ENCODE measurements around the gene TERC. TPM values are rescaled to one million over a fixed set of nuclear protein-coding genes. Genes with fewer than 3 reads are reported as not detected.

Gene TERC
- total RNA-seq, 4 donors from 2014 or later: 54.1 to 206 (median 162) TPM

DNA sequence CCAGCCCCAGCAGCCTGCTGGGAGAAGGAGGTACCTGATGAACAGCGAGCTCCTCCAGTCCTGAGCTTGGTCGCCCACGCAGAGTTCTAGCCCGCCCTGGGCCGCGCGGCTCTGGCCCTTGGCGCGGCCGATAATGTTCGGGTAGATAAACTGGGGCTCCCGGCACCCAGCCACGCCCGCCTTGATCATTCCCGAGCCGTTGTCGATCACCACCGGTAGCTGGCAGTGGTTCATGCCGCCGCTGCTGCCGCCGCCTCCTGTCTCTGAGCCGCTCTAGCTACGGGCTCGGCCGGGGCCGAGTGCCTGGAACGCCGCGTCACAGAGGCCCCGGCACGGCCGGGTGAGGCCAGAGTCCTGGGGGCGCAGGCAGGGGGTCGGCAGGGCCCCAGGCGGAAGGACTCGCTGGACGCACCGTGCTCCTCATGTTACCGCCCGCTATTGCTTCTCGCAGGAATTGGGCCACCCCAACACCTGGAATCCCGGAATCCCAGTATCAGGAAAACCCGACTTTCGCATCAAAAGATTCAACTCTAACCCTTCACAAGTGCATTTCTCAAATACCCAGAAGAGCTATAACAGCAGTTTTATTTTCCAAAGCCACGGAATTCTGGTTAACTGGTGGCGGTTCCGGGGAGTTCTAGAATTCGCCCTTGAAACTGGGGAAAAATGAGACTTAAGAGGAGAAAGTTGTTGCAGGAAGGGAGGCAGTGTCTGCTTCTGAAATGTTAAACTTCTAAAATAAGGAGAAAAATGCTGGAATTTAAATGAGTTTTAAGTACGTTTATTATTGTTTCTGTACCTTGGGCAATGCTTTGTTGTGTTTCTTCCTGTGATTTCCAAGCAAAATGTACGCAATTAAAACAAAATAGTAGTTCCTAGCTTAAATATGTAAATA, 4.7 kb upstream of the TERC start, which contains the start of gene ACTRT3:
TSS of gene ACTRT3 (minus strand) at position 275 of the 895 bp plus-strand sequence. CDS start at position 234, 41 bp downstream.
- peak; percentile 5 for ATAC-seq (ENCODE audit: low FRiP score)
- no peak for DNase-seq (ENCODE audit: low spot score)
- TF ChIP-seq, protein P1, sequence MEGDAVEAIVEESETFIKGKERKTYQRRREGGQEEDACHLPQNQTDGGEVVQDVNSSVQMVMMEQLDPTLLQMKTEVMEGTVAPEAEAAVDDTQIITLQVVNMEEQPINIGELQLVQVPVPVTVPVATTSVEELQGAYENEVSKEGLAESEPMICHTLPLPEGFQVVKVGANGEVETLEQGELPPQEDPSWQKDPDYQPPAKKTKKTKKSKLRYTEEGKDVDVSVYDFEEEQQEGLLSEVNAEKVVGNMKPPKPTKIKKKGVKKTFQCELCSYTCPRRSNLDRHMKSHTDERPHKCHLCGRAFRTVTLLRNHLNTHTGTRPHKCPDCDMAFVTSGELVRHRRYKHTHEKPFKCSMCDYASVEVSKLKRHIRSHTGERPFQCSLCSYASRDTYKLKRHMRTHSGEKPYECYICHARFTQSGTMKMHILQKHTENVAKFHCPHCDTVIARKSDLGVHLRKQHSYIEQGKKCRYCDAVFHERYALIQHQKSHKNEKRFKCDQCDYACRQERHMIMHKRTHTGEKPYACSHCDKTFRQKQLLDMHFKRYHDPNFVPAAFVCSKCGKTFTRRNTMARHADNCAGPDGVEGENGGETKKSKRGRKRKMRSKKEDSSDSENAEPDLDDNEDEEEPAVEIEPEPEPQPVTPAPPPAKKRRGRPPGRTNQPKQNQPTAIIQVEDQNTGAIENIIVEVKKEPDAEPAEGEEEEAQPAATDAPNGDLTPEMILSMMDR (IDR thresholded peaks at IDR 0.05): no peak

DNA sequence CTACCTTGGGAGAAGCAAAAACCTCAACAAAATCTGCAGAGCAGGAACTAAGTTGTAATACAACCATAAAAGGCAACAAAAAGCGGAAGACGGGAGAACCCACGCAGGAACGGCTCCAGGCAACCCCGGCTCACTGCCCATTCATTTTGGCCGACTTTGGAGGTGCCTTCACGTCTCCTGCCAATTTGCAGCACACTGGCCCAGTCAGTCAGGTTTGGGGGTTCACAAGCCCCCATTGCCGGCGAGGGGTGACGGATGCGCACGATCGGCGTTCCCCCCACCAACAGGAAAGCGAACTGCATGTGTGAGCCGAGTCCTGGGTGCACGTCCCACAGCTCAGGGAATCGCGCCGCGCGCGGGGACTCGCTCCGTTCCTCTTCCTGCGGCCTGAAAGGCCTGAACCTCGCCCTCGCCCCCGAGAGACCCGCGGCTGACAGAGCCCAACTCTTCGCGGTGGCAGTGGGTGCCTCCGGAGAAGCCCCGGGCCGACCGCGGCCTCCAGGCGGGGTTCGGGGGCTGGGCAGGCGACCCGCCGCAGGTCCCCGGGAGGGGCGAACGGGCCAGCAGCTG, 463 bp downstream of the TERC start:
- ATAC-seq (ENCODE audit: low FRiP score) (peak; percentile 44), DNase-seq (ENCODE audit: low spot score) (no peak)
- TF ChIP-seq, protein P1 (IDR thresholded peaks at IDR 0.05): no peak

DNA sequence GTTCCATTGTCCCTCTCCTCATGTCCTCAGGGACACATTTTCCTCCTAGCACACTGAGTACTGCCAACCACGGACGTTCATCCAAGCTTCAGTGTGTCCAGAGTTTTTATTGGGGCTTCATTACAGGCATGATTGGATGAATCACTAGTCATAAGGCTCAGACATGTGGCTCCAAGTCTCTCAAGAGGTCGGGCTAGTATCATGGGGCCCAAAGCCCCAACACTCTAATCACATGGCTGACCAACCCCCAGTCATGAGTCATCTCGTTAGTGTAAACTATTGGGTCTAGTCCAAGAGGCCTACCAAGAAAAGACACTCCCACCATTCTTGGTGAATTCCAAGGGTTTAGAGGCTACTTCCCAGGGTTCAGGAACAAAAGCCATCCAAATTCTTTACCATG, 4.4 kb downstream of the TERC start:
- DNase-seq (ENCODE audit: low spot score): no peak
- TF ChIP-seq, protein P1 (IDR thresholded peaks at IDR 0.05): no peak
- no peak for ATAC-seq (ENCODE audit: low FRiP score)

GRCh38 chr3:169759256-169759655, 5.6 kb downstream of the TERC start:
- TF ChIP-seq, protein P1 (IDR thresholded peaks at IDR 0.05): no peak
- DNase-seq (ENCODE audit: low spot score): no peak
- ATAC-seq (ENCODE audit: low FRiP score): no peak

GRCh38 chr3:169758359-169758994, 6.4 kb downstream of the TERC start:
- no peak for DNase-seq (ENCODE audit: low spot score)
- ATAC-seq (ENCODE audit: low FRiP score): no peak

DNA sequence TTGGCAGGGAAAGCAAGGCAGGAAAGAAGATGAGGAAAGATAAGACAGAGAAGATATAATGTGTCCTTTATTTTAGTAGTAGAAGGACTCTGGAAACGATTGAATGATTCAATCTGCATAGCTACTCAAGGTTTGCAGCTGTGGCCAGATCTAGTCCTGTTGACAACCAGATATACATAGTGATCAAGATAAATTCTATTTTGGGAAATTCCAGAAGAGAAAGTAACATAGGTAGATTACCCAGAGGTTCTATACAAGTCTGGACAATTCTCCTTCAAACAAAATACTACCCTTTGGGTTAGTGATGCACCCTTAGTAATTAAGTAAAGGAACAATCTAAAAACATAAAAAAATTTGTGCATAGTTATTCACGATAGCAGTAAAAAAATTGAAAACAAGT, 9.4 kb downstream of the TERC start:
- no peak for ATAC-seq (ENCODE audit: low FRiP score)
- DNase-seq (ENCODE audit: low spot score): no peak
- TF ChIP-seq, protein P1 (IDR thresholded peaks at IDR 0.05): no peak

More at GRCh38 chr3:169758359-169758994, 6.4 kb downstream of the TERC start:
- TF ChIP-seq, protein P1 (IDR thresholded peaks at IDR 0.05): no peak

Measured in omental fat pad (tissue), 4 donors.